ENCODE results near the gene NAT9.

The NAT9 gene

DNA sequence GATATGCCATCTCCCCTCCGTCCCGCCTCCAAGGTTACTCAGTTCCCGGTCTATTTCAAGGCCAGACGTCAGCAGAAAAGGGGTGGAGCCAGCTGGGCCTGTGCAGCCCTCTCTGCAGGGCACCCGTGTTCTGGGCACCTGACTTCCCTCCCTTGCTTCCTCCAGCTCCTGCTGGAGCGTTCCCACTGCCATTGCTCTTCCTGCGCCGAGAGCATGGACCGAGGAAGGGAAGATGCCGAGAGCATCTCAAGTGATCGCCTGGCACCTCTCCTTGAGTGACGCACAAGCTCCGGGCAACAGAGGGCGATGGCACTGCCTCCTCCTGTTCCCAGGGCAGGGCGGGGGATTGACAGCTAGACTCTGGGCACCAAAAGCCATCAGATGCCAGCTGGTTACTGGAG lies 29.4 kb upstream of the NAT9 start:
- DNase-seq (ENCODE audit: low spot score) (no peak), FAIRE-seq (no peak)

GRCh38 chr17:74804683-74805082 lies 28.5 kb upstream of the NAT9 start:
- FAIRE-seq (no peak), DNase-seq (ENCODE audit: low spot score) (no peak)

- FAIRE-seq = no peak
- no peak for DNase-seq (ENCODE audit: low spot score)
Measured at GRCh38 chr17:74803971-74804370, 27.8 kb upstream of the NAT9 start.

DNA sequence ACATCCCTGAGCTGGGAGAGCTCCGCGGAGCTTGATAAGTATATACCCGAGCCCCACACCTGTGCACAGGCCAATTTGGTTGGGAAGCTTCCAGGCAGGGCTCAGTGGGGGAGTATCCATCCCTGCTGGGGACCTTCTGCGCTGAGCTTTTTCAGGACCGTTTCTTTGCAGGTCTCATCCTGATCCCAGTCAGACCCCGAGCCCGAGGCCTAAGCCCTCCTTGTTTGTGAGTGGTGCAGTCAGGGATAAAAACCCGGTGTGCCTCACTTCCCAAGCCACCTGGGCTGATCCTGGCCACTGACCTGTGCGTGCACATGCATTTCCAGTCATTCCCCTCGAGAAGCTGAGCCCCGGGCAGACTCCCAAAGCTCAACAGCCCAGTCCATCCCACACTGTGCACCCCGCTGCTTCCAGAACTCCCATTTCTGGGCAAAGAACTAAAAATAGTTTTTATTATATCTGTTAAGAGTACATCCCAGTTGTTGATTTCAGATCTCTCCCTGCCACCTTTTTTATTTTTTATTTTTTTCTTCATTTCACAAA lies 27.3 kb upstream of the NAT9 start:
- DNase-seq (ENCODE audit: low spot score) = no peak
- FAIRE-seq = no peak

GRCh38 chr17:74801896-74802295 lies 25.8 kb upstream of the NAT9 start:
- DNase-seq (ENCODE audit: low spot score) (no peak), FAIRE-seq (peak; percentile 13)

DNA sequence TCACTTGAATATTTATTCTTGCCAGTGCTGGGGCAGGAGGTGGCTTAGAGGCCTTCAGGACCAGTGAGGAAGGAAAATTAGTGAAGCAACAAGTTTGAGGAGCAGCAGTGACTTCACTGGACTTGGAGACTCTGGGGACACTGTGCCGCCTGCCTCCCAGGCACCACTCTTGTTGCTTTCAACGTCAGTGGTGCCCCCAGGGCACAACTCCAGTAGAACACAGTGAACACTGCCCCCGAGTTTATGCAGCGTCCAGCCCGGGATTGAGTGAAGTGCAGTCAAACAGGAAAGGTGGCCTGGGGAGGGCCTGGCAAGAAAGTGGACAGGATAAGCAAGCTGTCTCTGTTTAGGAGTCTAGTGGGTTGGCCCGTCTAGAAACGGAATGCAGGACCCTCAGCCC lies 24.4 kb upstream of the NAT9 start:
- FAIRE-seq = no peak

GRCh38 chr17:74799097-74799496 lies 23.0 kb upstream of the NAT9 start:
- no peak for DNase-seq (ENCODE audit: low spot score)
- FAIRE-seq = peak; percentile 89

More for the DNA sequence above, 24.4 kb upstream of the NAT9 start:
- no peak for DNase-seq (ENCODE audit: low spot score)

GRCh38 chr17:74798239-74798707 lies 22.1 kb upstream of the NAT9 start:
- no peak for DNase-seq (ENCODE audit: low spot score)
- FAIRE-seq = no peak

- FAIRE-seq = no peak
- DNase-seq (ENCODE audit: low spot score) = no peak
Measured at GRCh38 chr17:74797824-74798223, 21.7 kb upstream of the NAT9 start.

- no peak for FAIRE-seq
- no peak for DNase-seq (ENCODE audit: low spot score)
Measured at GRCh38 chr17:74796866-74797265, 20.7 kb upstream of the NAT9 start.

GRCh38 chr17:74796211-74796610 lies 20.1 kb upstream of the NAT9 start:
- FAIRE-seq = no peak
- DNase-seq (ENCODE audit: low spot score) = no peak

GRCh38 chr17:74795327-74796020 lies 19.3 kb upstream of the NAT9 start:
- DNase-seq (ENCODE audit: low spot score) (no peak), FAIRE-seq (peak; percentile 42)

DNA sequence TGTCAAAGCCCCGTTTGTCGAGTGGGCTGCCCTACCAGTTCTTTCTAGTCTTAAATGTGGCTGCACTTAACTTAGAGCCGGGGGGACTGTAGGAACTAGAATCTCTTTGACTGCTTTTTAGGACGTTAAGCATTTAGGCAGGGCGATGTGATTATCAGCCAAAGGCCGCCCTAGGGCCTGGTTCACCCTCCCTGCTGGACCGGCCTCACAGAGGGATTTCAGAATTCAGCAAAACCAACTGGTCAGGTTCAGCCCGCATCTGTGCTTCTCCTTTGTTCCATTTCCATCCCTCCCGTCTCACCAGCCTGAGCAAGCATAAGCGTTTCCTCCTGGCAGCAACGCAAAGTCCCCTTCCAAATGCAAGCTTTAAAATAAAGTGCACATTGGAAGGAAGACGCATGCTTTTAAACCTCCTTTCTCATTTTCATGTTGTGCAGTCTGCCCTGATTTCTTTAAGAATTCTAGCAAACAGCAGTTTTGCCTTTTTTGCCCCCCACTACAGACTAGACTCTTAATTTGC lies 16.5 kb upstream of the NAT9 start:
- no peak for FAIRE-seq

DNA sequence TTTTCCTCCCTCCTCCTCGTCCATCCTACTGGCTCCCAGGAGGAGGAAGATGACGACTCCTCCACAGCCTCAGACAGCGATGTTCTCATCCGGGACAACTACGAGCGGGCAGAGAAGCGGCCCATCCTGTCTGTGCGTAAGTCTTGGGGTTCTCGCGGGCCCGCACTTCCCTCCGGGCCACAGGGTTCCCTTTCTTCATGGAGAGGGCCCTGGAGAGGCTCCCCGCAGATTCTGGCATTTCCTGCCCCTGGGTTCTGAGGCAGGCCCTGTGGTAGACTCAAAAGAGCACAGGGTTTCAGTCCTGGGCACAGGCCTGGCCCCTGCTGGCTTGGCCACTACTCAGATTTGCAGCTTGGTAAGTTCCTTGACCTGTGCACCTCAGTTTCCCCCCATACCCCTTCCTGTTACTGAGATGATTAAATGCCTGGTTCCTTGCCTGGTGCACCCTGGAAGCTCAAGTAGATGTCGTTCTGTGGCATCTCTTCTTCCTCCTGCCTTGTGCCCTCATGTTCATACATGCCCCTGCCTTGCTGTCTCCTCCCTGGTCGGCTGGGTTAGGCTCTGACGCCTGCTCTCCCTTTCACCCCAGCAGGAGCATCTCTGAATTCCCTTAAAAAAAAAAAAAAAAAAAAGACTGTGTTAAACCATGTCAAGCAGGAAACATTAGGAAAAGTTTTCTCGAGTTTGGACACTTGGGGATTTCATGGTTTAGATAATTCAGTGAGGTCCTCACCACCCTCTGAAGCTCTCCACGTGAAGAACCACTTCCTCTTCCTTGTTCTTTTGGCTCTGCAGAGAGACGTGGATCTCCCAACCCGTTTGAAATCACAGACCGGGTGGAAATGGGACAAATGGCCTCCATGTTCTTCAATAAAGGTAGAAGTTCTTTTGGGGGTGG lies 14.3 kb upstream of the NAT9 start:
- no peak for DNase-seq (ENCODE audit: low spot score)
- FAIRE-seq = no peak

More for the DNA sequence above, 16.5 kb upstream of the NAT9 start:
- DNase-seq (ENCODE audit: low spot score) = no peak

- FAIRE-seq = peak; percentile 20
- no peak for DNase-seq (ENCODE audit: low spot score)
Measured at GRCh38 chr17:74786431-74787055, 10.4 kb upstream of the NAT9 start.

- DNase-seq (ENCODE audit: low spot score) (no peak), FAIRE-seq (no peak)
Measured at GRCh38 chr17:74785981-74786360, 9.8 kb upstream of the NAT9 start.

GRCh38 chr17:74785096-74785980 lies 9.2 kb upstream of the NAT9 start:
- peak; percentile 76 for FAIRE-seq

GRCh38 chr17:74784125-74784810 lies 8.1 kb upstream of the NAT9 start:
- no peak for DNase-seq (ENCODE audit: low spot score)
- no peak for FAIRE-seq

More at GRCh38 chr17:74785096-74785980, 9.2 kb upstream of the NAT9 start:
- no peak for DNase-seq (ENCODE audit: low spot score)

- FAIRE-seq = peak; percentile 27
- no peak for DNase-seq (ENCODE audit: low spot score)
Measured at GRCh38 chr17:74782571-74782970, 6.4 kb upstream of the NAT9 start.
